ENCODE measurements around the gene QKI. TPM values are rescaled to one million over a fixed set of nuclear protein-coding genes. Genes with fewer than 3 reads are reported as not detected.

QKI gene
- polyA plus RNA-seq, 2 donors = 5.6 to 15.1 TPM

DNA sequence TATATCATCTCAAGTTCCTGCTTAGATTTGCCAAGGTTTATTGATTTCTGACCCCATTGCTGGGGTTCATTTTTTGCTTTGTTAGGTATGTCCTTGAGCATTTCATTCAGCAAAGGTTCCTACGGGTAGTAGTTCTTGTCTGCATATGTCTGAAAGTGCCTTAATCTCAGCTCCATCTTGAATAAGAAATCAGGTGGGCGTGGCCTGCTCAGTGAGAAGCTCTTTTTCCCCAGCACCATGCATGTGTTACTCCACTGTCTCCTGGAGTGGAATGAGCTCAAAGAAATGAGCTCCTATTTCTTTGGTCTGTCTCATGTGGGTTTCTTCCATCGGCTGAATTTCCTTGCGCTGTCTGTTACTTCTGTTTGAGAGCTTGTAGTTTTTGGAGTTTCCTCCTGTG is 201.9 kb downstream of the QKI start:
- WGBS, 2 donors = 81 to 92% methylated on average over 4 of the region's 4 CpGs
- H3K4me3 ChIP-seq (ENCODE audit: low read depth in 1 of 2, low read length in 2 of 2) = no peak overlapping the region
- H3K27ac ChIP-seq (ENCODE audit: low read depth in 2 of 2, low read length in 1 of 2) = no peak overlapping the region
- H3K9me3 ChIP-seq (ENCODE audit: control insufficient read depth in 2 of 2, insufficient read depth in 1 of 2, low read depth in 1 of 2, low read length in 1 of 2) = no peaks in the 10 kb centered on the region
- H3K36me3 ChIP-seq (ENCODE audit: control insufficient read depth in 2 of 2, insufficient read depth in 2 of 2, low read length in 1 of 2) = no peaks in the 10 kb centered on the region
- no peaks in the 10 kb centered on the region for H3K27me3 ChIP-seq (ENCODE audit: control insufficient read depth in 1 of 2, insufficient read depth in 2 of 2, low read length in 2 of 2)
- no peaks in the 10 kb centered on the region for H3K4me1 ChIP-seq (ENCODE audit: control insufficient read depth in 2 of 2, insufficient read depth in 2 of 2, low read length in 1 of 2)

DNA sequence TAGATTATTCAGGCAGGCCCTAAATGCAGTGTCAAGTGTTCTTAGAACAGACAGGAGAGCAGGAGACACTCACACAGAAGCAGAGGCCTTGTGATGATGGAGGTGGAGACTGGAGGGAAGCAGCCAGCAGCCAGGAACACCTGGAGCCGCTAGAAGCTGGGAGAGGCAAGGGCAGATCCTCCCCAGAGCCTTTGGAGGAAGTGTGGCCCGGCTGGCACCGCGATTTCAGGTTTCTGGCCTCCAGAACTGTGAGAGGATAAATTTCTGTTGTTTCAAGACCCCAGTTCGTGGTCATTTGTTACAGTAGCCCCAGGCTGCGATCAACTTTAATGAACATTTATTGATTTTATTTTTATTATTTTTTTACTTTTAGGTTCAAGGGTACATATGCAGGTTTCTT is 203.0 kb downstream of the QKI start:
- H3K36me3 ChIP-seq (ENCODE audit: control insufficient read depth in 2 of 2, insufficient read depth in 2 of 2, low read length in 1 of 2) = no peaks in the 10 kb centered on the region
- H3K4me3 ChIP-seq (ENCODE audit: low read depth in 1 of 2, low read length in 2 of 2) = no peak overlapping the region
- no peak overlapping the region for H3K27ac ChIP-seq (ENCODE audit: low read depth in 2 of 2, low read length in 1 of 2)
- H3K9me3 ChIP-seq (ENCODE audit: control insufficient read depth in 2 of 2, insufficient read depth in 1 of 2, low read depth in 1 of 2, low read length in 1 of 2) = no peaks in the 10 kb centered on the region
- 85 to 92% methylated on average over 6 of the region's 6 CpGs for WGBS, 2 donors
- no peaks in the 10 kb centered on the region for H3K4me1 ChIP-seq (ENCODE audit: control insufficient read depth in 2 of 2, insufficient read depth in 2 of 2, low read length in 1 of 2)
- H3K27me3 ChIP-seq (ENCODE audit: control insufficient read depth in 1 of 2, insufficient read depth in 2 of 2, low read length in 2 of 2) = no peaks in the 10 kb centered on the region

DNA sequence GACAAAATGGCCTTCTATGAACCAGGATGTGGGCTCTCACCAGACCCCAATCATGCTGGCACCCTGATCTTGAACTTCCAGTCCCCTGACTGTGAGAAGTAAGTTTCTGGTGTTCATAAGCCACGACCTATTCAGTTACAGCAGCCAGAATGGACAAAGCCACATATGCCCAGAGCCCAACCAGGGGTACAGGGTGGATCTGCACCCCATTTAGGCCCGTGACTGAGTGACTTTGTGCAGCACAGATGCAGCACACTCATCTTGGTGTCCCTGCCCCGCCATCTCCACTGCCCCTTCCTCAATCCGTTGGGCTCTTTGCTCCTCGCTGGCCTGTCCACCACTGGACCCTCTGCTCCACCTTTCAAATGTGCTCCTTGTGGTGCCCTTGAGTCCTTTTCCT is 205.6 kb downstream of the QKI start:
- Histone ChIP-seq H3K4me1 (ENCODE audit: control insufficient read depth in 2 of 2, insufficient read depth in 2 of 2, low read length in 1 of 2) (no peaks in the 10 kb centered on the region), H3K27me3 (ENCODE audit: control insufficient read depth in 1 of 2, insufficient read depth in 2 of 2, low read length in 2 of 2) (no peaks in the 10 kb centered on the region), H3K36me3 (ENCODE audit: control insufficient read depth in 2 of 2, insufficient read depth in 2 of 2, low read length in 1 of 2) (no peaks in the 10 kb centered on the region), H3K9me3 (ENCODE audit: control insufficient read depth in 2 of 2, insufficient read depth in 1 of 2, low read depth in 1 of 2, low read length in 1 of 2) (no peaks in the 10 kb centered on the region), H3K27ac (ENCODE audit: low read depth in 2 of 2, low read length in 1 of 2) (no peak overlapping the region), H3K4me3 (ENCODE audit: low read depth in 1 of 2, low read length in 2 of 2) (no peak overlapping the region)
- WGBS, 2 donors = 72 to 91% methylated on average over 5 of the region's 5 CpGs

GRCh38 chr6:163620670-163621330 is 206.3 kb downstream of the QKI start:
- no peaks in the 10 kb centered on the region for H3K4me1 ChIP-seq (ENCODE audit: control insufficient read depth in 2 of 2, insufficient read depth in 2 of 2, low read length in 1 of 2)
- no peaks in the 10 kb centered on the region for H3K9me3 ChIP-seq (ENCODE audit: control insufficient read depth in 2 of 2, insufficient read depth in 1 of 2, low read depth in 1 of 2, low read length in 1 of 2)
- no peak overlapping the region for H3K4me3 ChIP-seq (ENCODE audit: low read depth in 1 of 2, low read length in 2 of 2)
- no peaks in the 10 kb centered on the region for H3K36me3 ChIP-seq (ENCODE audit: control insufficient read depth in 2 of 2, insufficient read depth in 2 of 2, low read length in 1 of 2)
- WGBS, 2 donors = 75 to 86% methylated on average over 16 of the region's 16 CpGs
- H3K27ac ChIP-seq (ENCODE audit: low read depth in 2 of 2, low read length in 1 of 2) = no peak overlapping the region
- H3K27me3 ChIP-seq (ENCODE audit: control insufficient read depth in 1 of 2, insufficient read depth in 2 of 2, low read length in 2 of 2) = no peaks in the 10 kb centered on the region

GRCh38 chr6:163625265-163625664 is 210.7 kb downstream of the QKI start:
- Histone ChIP-seq H3K36me3 (ENCODE audit: control insufficient read depth in 2 of 2, insufficient read depth in 2 of 2, low read length in 1 of 2) (no peaks in the 10 kb centered on the region), H3K4me3 (ENCODE audit: low read depth in 1 of 2, low read length in 2 of 2) (no peak overlapping the region), H3K27me3 (ENCODE audit: control insufficient read depth in 1 of 2, insufficient read depth in 2 of 2, low read length in 2 of 2) (no peaks in the 10 kb centered on the region), H3K27ac (ENCODE audit: low read depth in 2 of 2, low read length in 1 of 2) (no peak overlapping the region), H3K9me3 (ENCODE audit: control insufficient read depth in 2 of 2, insufficient read depth in 1 of 2, low read depth in 1 of 2, low read length in 1 of 2) (peaks cover 2 to 10% of the 10 kb centered on the region in 2 donors), H3K4me1 (ENCODE audit: control insufficient read depth in 2 of 2, insufficient read depth in 2 of 2, low read length in 1 of 2) (no peaks in the 10 kb centered on the region)
- 80 to 89% methylated on average over 3 of the region's 3 CpGs for WGBS, 2 donors

DNA sequence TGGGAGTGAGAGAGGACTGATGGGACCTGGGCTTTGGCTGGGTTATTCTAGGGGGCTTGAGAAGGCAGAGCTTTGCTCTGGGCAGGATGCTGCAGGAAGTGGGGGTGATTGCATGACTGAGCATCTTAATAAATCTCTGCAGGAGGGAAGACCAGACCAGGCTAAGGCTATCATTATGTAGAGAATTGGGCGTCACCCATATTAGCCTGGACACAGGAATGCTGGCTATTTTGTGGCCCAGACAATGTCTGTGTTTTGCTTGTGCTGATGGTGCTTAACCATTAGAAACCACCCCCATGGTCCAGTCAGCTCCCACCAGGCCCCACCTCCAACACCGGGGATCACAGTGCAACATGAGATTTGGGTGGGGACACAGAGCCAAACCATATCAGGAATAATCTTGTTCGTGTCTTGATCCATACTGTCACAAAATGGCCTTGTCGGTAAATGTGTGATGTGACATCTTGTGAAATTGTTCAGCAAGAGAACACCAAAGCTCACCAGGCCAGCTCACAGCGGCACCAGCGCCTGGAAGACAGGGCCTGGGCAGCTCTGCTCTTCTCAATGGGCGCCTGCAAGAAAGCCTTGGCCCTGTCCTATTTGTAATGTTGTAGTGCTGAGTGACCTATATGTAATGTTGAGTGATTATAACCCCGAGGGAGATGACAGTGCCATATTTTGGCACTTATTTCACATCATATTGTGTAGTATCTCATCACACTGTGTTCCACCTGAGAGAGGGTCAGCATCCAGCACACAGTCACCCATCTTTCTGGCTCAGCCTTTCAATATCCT is 211.8 kb downstream of the QKI start:
- Histone ChIP-seq H3K4me1 (ENCODE audit: control insufficient read depth in 2 of 2, insufficient read depth in 2 of 2, low read length in 1 of 2) (no peaks in the 10 kb centered on the region), H3K4me3 (ENCODE audit: low read depth in 1 of 2, low read length in 2 of 2) (no peak overlapping the region), H3K36me3 (ENCODE audit: control insufficient read depth in 2 of 2, insufficient read depth in 2 of 2, low read length in 1 of 2) (no peaks in the 10 kb centered on the region), H3K27ac (ENCODE audit: low read depth in 2 of 2, low read length in 1 of 2) (no peak overlapping the region), H3K27me3 (ENCODE audit: control insufficient read depth in 1 of 2, insufficient read depth in 2 of 2, low read length in 2 of 2) (no peaks in the 10 kb centered on the region), H3K9me3 (ENCODE audit: control insufficient read depth in 2 of 2, insufficient read depth in 1 of 2, low read depth in 1 of 2, low read length in 1 of 2) (peaks cover 2 to 13% of the 10 kb centered on the region in 2 donors)
- WGBS, 2 donors = 92 to 93% methylated on average over 8 of the region's 8 CpGs

GRCh38 chr6:163627274-163628062 is 212.9 kb downstream of the QKI start:
- 51 to 58% methylated on average over 11 of the region's 11 CpGs for WGBS, 2 donors
- H3K4me3 ChIP-seq (ENCODE audit: low read depth in 1 of 2, low read length in 2 of 2) = no peak overlapping the region
- no peaks in the 10 kb centered on the region for H3K36me3 ChIP-seq (ENCODE audit: control insufficient read depth in 2 of 2, insufficient read depth in 2 of 2, low read length in 1 of 2)
- H3K27me3 ChIP-seq (ENCODE audit: control insufficient read depth in 1 of 2, insufficient read depth in 2 of 2, low read length in 2 of 2) = no peaks in the 10 kb centered on the region
- H3K27ac ChIP-seq (ENCODE audit: low read depth in 2 of 2, low read length in 1 of 2) = no peak overlapping the region
- peaks cover 2 to 13% of the 10 kb centered on the region in 2 donors for H3K9me3 ChIP-seq (ENCODE audit: control insufficient read depth in 2 of 2, insufficient read depth in 1 of 2, low read depth in 1 of 2, low read length in 1 of 2)
- H3K4me1 ChIP-seq (ENCODE audit: control insufficient read depth in 2 of 2, insufficient read depth in 2 of 2, low read length in 1 of 2) = no peaks in the 10 kb centered on the region

All from esophagus (tissue), 2 donors.